ENCODE data around the gene CDKL4. TPM values are rescaled to one million over a fixed set of nuclear protein-coding genes. Genes with fewer than 3 reads are reported as not detected.

The CDKL4 gene
- total and polyA plus RNA-seq, 2 donors (not counting 1 experiment from before 2014, with no cell fraction given), result 0.18 to 3.0 TPM

GRCh38 chr2:39194686-39195085, 49.1 kb downstream of the CDKL4 start:
- H4K20me1 ChIP-seq (ENCODE audit: control insufficient read depth, extremely low read depth, insufficient read depth, low read length), result no peaks in the 10 kb centered on the region
- no peak overlapping the region for H3K4me3 ChIP-seq (replicated peaks in 1 of 4; ENCODE audit: control extremely low read depth in 1 of 4, insufficient read depth in 1 of 4, low read depth in 3 of 4, low read length in 4 of 4)
- H3K27ac ChIP-seq (ENCODE audit: insufficient read depth, low read length), result no peak overlapping the region
- no peaks in the 10 kb centered on the region for H3K4me1 ChIP-seq (ENCODE audit: control insufficient read depth, extremely low read depth, insufficient read depth, low read length)
- no peaks in the 10 kb centered on the region for H3K79me2 ChIP-seq (ENCODE audit: control insufficient read depth, insufficient read depth, low read length)
- no peaks in the 10 kb centered on the region for H3K27me3 ChIP-seq (ENCODE audit: control insufficient read depth, insufficient read depth, low read length)
- H3K4me2 ChIP-seq (ENCODE audit: extremely low read depth, insufficient read depth, low read length), result no peak overlapping the region
- H3K9ac ChIP-seq (ENCODE audit: insufficient read depth, low read length), result no peak overlapping the region
- H3K36me3 ChIP-seq (ENCODE audit: control insufficient read depth, insufficient read depth, low read length), result no peaks in the 10 kb centered on the region
- no peak for DNase-seq (ENCODE audit: low read depth in 2 of 2)
- TF ChIP-seq, protein P1, sequence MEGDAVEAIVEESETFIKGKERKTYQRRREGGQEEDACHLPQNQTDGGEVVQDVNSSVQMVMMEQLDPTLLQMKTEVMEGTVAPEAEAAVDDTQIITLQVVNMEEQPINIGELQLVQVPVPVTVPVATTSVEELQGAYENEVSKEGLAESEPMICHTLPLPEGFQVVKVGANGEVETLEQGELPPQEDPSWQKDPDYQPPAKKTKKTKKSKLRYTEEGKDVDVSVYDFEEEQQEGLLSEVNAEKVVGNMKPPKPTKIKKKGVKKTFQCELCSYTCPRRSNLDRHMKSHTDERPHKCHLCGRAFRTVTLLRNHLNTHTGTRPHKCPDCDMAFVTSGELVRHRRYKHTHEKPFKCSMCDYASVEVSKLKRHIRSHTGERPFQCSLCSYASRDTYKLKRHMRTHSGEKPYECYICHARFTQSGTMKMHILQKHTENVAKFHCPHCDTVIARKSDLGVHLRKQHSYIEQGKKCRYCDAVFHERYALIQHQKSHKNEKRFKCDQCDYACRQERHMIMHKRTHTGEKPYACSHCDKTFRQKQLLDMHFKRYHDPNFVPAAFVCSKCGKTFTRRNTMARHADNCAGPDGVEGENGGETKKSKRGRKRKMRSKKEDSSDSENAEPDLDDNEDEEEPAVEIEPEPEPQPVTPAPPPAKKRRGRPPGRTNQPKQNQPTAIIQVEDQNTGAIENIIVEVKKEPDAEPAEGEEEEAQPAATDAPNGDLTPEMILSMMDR (conservative IDR thresholded peaks at IDR 0.05 in 1 of 2, IDR thresholded peaks at IDR 0.05 in 1 of 2; ENCODE audit: low read depth in 1 of 2, low read length in 2 of 2), result no peak
- TF ChIP-seq EZH2 (IDR thresholded peaks at IDR 0.05; ENCODE audit: low read length, missing control alignments), result no peak
- H3K9me3 ChIP-seq (ENCODE audit: control insufficient read depth, insufficient read depth, low read depth, low read length), result no peaks in the 10 kb centered on the region
- no peak overlapping the region for H2AFZ ChIP-seq (ENCODE audit: low read length)

GRCh38 chr2:39188960-39189494, 54.7 kb downstream of the CDKL4 start:
- DNase-seq (ENCODE audit: low read depth in 2 of 2), result no peak
- H3K36me3 ChIP-seq (ENCODE audit: control insufficient read depth, insufficient read depth, low read length), result no peaks in the 10 kb centered on the region
- no peak overlapping the region for H3K9ac ChIP-seq (ENCODE audit: insufficient read depth, low read length)
- H4K20me1 ChIP-seq (ENCODE audit: control insufficient read depth, extremely low read depth, insufficient read depth, low read length), result no peaks in the 10 kb centered on the region
- no peak overlapping the region for H3K4me3 ChIP-seq (replicated peaks in 1 of 4; ENCODE audit: control extremely low read depth in 1 of 4, insufficient read depth in 1 of 4, low read depth in 3 of 4, low read length in 4 of 4)
- no peaks in the 10 kb centered on the region for H3K4me1 ChIP-seq (ENCODE audit: control insufficient read depth, extremely low read depth, insufficient read depth, low read length)
- H3K27me3 ChIP-seq (ENCODE audit: control insufficient read depth, insufficient read depth, low read length), result no peaks in the 10 kb centered on the region
- H3K27ac ChIP-seq (ENCODE audit: insufficient read depth, low read length), result no peak overlapping the region
- H3K4me2 ChIP-seq (ENCODE audit: extremely low read depth, insufficient read depth, low read length), result no peak overlapping the region
- TF ChIP-seq, protein P1 (conservative IDR thresholded peaks at IDR 0.05 in 1 of 2, IDR thresholded peaks at IDR 0.05 in 1 of 2; ENCODE audit: low read depth in 1 of 2, low read length in 2 of 2), result no peak
- TF ChIP-seq EZH2 (IDR thresholded peaks at IDR 0.05; ENCODE audit: low read length, missing control alignments), result no peak
- no peaks in the 10 kb centered on the region for H3K79me2 ChIP-seq (ENCODE audit: control insufficient read depth, insufficient read depth, low read length)
- H3K9me3 ChIP-seq (ENCODE audit: control insufficient read depth, insufficient read depth, low read depth, low read length), result no peaks in the 10 kb centered on the region
- no peak overlapping the region for H2AFZ ChIP-seq (ENCODE audit: low read length)

GRCh38 chr2:39183673-39184072, 60.1 kb downstream of the CDKL4 start:
- DNase-seq (ENCODE audit: low read depth in 2 of 2), result no peak
- H3K79me2 ChIP-seq (ENCODE audit: control insufficient read depth, insufficient read depth, low read length), result no peaks in the 10 kb centered on the region
- H3K9me3 ChIP-seq (ENCODE audit: control insufficient read depth, insufficient read depth, low read depth, low read length), result no peaks in the 10 kb centered on the region
- H3K4me1 ChIP-seq (ENCODE audit: control insufficient read depth, extremely low read depth, insufficient read depth, low read length), result no peaks in the 10 kb centered on the region
- H3K4me2 ChIP-seq (ENCODE audit: extremely low read depth, insufficient read depth, low read length), result no peak overlapping the region
- no peak overlapping the region for H3K27ac ChIP-seq (ENCODE audit: insufficient read depth, low read length)
- H3K9ac ChIP-seq (ENCODE audit: insufficient read depth, low read length), result no peak overlapping the region
- H4K20me1 ChIP-seq (ENCODE audit: control insufficient read depth, extremely low read depth, insufficient read depth, low read length), result no peaks in the 10 kb centered on the region
- H2AFZ ChIP-seq (ENCODE audit: low read length), result no peak overlapping the region
- no peak for TF ChIP-seq EZH2 (IDR thresholded peaks at IDR 0.05; ENCODE audit: low read length, missing control alignments)
- TF ChIP-seq, protein P1 (conservative IDR thresholded peaks at IDR 0.05 in 1 of 2, IDR thresholded peaks at IDR 0.05 in 1 of 2; ENCODE audit: low read depth in 1 of 2, low read length in 2 of 2), result no peak
- no peaks in the 10 kb centered on the region for H3K27me3 ChIP-seq (ENCODE audit: control insufficient read depth, insufficient read depth, low read length)
- no peaks in the 10 kb centered on the region for H3K36me3 ChIP-seq (ENCODE audit: control insufficient read depth, insufficient read depth, low read length)
- no peak overlapping the region for H3K4me3 ChIP-seq (replicated peaks in 1 of 4; ENCODE audit: control extremely low read depth in 1 of 4, insufficient read depth in 1 of 4, low read depth in 3 of 4, low read length in 4 of 4)
